SHP77 treated with DMSO at 0.1 percent for 48 hours (cell line): ENCODE measurements around the gene MSANTD1.
A peak's percentile ranks its signal among the peaks of the same experiment; 100 is the strongest.
"Not testable (repeated sequence)": the region's sequence is repeated elsewhere in the genome, so short reads cannot be mapped to it uniquely, and the experiment has no call there.

Experiments used
- DNase-seq: peaks from one replicate; lab custom pipeline; 2025; lab: John Stamatoyannopoulos, UW

Gene MSANTD1

GRCh38 chr4:3290889-3291321, 41.9 kb downstream of the MSANTD1 start:
- DNase-seq: no peak

GRCh38 chr4:3291411-3291968, 42.5 kb downstream of the MSANTD1 start:
- no peak for DNase-seq

- no peak for DNase-seq
Measured at GRCh38 chr4:3291969-3292570, 43.1 kb downstream of the MSANTD1 start.

GRCh38 chr4:3292571-3293400, 43.8 kb downstream of the MSANTD1 start, which contains the start of gene RGS12:
RGS12 (plus strand) TSS chr4:3293021; CDS start chr4:3316171, 23,150 bp downstream.
- DNase-seq: peak; percentile 25

- no peak for DNase-seq
Measured at GRCh38 chr4:3293401-3294391, 44.7 kb downstream of the MSANTD1 start.

GRCh38 chr4:3294401-3295241, 45.7 kb downstream of the MSANTD1 start:
- DNase-seq: no peak

GRCh38 chr4:3295837-3296624, 47.1 kb downstream of the MSANTD1 start:
- DNase-seq: no peak

- DNase-seq: no peak
Measured at GRCh38 chr4:3296651-3297050, 47.7 kb downstream of the MSANTD1 start.

GRCh38 chr4:3297066-3297859, 48.3 kb downstream of the MSANTD1 start:
- no peak for DNase-seq

GRCh38 chr4:3299122-3299975, 50.4 kb downstream of the MSANTD1 start:
- no peak for DNase-seq

GRCh38 chr4:3299976-3300671, 51.2 kb downstream of the MSANTD1 start:
- DNase-seq: no peak

GRCh38 chr4:3300882-3301281, 51.9 kb downstream of the MSANTD1 start:
- DNase-seq: not testable (repeated sequence)

- DNase-seq: no peak
Measured at GRCh38 chr4:3301450-3302172, 52.7 kb downstream of the MSANTD1 start.

- DNase-seq: no peak
Measured at GRCh38 chr4:3302173-3302785, 53.3 kb downstream of the MSANTD1 start.

- DNase-seq: no peak
Measured at GRCh38 chr4:3302786-3303564, 54.0 kb downstream of the MSANTD1 start.

- no peak for DNase-seq
Measured at GRCh38 chr4:3303565-3303824, 54.5 kb downstream of the MSANTD1 start.
